HepG2 (cell line): ENCODE results near the gene DMXL2. TPM values are rescaled to one million over a fixed set of nuclear protein-coding genes. Genes with fewer than 3 reads are reported as not detected.

Experiments
- ATAC-seq: fragments of 200-7000 bp; cut with Tn5 transposase; 3 replicates; pipeline ENCODE4 v1.9.1; 2020; ENCODE audit warnings: mild to moderate bottlenecking, moderate library complexity
- BruUV-seq: library from RNA; stranded (reverse); fragments of 400-500 nt; replicated peaks from 2 replicates; lab custom pipeline; 2021; lab: Mats Ljungman, UMichigan
- CTCF ChIA-PET: fragments of 300-600 bp; formaldehyde crosslinking; extraction: SDS; loops from one replicate; lab custom pipeline; 2021; ENCODE audit warnings: low total read pairs, inconsistent platforms, low intra/inter-chr PET ratio; lab: Yijun Ruan, JAX
- POLR2A ChIA-PET: fragments of 350-600 bp; sonication (Branson Sonifier 250); formaldehyde crosslinking; loops from one replicate; lab custom pipeline; 2020; ENCODE audit warnings: antibody characterized with exemption, inconsistent platforms; lab: Yijun Ruan, JAX
- DNase-seq: peaks from one replicate; pipeline ENCODE4 v3.0.0-alpha.2; 2015; ENCODE audit warnings: low spot score
- FAIRE-seq: peaks from 3 replicates; lab custom pipeline; 2011; peaks lifted over from hg19 to GRCh38; lab: Jason Lieb, UNC
- H2AFZ ChIP-seq: one replicate; pipeline ENCODE4 v1.6.1; 2011; ENCODE audit warnings: low read length, inconsistent platforms
- H3K27ac ChIP-seq: fragments of 300-600 bp; 3 replicates; pipeline ENCODE4 v1.8.0; 2011; ENCODE audit warnings: mixed run types, mild to moderate bottlenecking, mixed read lengths, low read length, inconsistent platforms; ENCODE audit not compliant: insufficient read depth; ENCODE audit errors: extremely low read length
- H3K27me3 ChIP-seq, 2 experiments: fragments of 200-600 bp in 1 of 2; 2 replicates in 1 of 2; 3 replicates in 1 of 2; pipeline versions ENCODE4 v1.6.0 to v1.8.0; 2011; ENCODE audit warnings: low read length in 2 of 2, mild to moderate bottlenecking in 2 of 2, moderate library complexity in 2 of 2, inconsistent platforms in 1 of 2; ENCODE audit not compliant: insufficient read depth in 2 of 2, control insufficient read depth in 1 of 2
- H3K36me3 ChIP-seq, 2 experiments: fragments of 200-600 bp in 1 of 2; replicated peaks in 1 of 2; 2 replicates in 1 of 2; 3 replicates in 1 of 2; pipeline versions ENCODE4 v1.5.1 to v1.8.0; 2011; ENCODE audit warnings: low read length in 2 of 2, inconsistent platforms in 1 of 2; ENCODE audit not compliant: insufficient read depth in 2 of 2, control insufficient read depth in 1 of 2
- H3K4me1 ChIP-seq: 2 replicates; pipeline ENCODE4 v1.5.1; 2012; ENCODE audit warnings: low read length, inconsistent platforms; ENCODE audit not compliant: insufficient read depth
- H3K4me2 ChIP-seq: 2 replicates; pipeline ENCODE4 v1.6.0; 2011; ENCODE audit warnings: low read depth, low read length, inconsistent platforms
- H3K4me3 ChIP-seq, 3 experiments: fragments of 200-600 bp in 1 of 3; sonication (generic), shearing (Covaris generic) in 1 of 3; replicated peaks in 1 of 3; 2 replicates each; pipeline ENCODE4 v1.5.1; 2011 to 2016; ENCODE audit warnings: low read length in 3 of 3, inconsistent platforms in 2 of 3, low read depth in 2 of 3, mild to moderate bottlenecking in 2 of 3, control low read depth in 1 of 3, mixed read lengths in 1 of 3; ENCODE audit not compliant: insufficient read depth in 1 of 3
- H3K79me2 ChIP-seq: one replicate; pipeline ENCODE4 v1.6.1; 2011; ENCODE audit warnings: low read length, inconsistent platforms; ENCODE audit not compliant: insufficient read depth
- H3K9ac ChIP-seq: 2 replicates; pipeline ENCODE4 v1.6.0; 2011; ENCODE audit warnings: mild to moderate bottlenecking, low read depth, low read length, inconsistent platforms; ENCODE audit not compliant: insufficient read depth
- H3K9me3 ChIP-seq: 2 replicates; pipeline ENCODE4 v1.5.1; 2012; ENCODE audit warnings: mild to moderate bottlenecking, low read length
- H4K20me1 ChIP-seq: 2 replicates; pipeline ENCODE4 v1.6.0; 2011; ENCODE audit warnings: inconsistent platforms, mild to moderate bottlenecking, low read length, moderate library complexity; ENCODE audit not compliant: insufficient read depth
- E2F5 ChIP-seq: sonication (generic); formaldehyde crosslinking; conservative IDR thresholded peaks from 2 replicates; pipeline ENCODE4 v1.4.0; 2020; ENCODE audit warnings: missing genetic modification reagents
- FUBP1 ChIP-seq: sonication (generic); formaldehyde crosslinking; IDR thresholded peaks from 2 replicates; pipeline ENCODE4 v1.5.1; 2020; ENCODE audit warnings: missing genetic modification reagents, mild to moderate bottlenecking, borderline replicate concordance
- KDM4B ChIP-seq: sonication (generic); formaldehyde crosslinking; IDR thresholded peaks from 2 replicates; pipeline ENCODE4 v1.4.0; 2020; ENCODE audit warnings: missing genetic modification reagents
- MEIS1 ChIP-seq: sonication (generic); formaldehyde crosslinking; IDR thresholded peaks from 2 replicates; pipeline ENCODE4 v1.9.0; 2021; ENCODE audit warnings: mild to moderate bottlenecking, missing genetic modification reagents, moderate library complexity, borderline replicate concordance
- SMYD3 ChIP-seq: sonication (generic); formaldehyde crosslinking; IDR thresholded peaks from 2 replicates; pipeline ENCODE4 v1.8.1; 2023; ENCODE audit warnings: mild to moderate bottlenecking, missing genetic modification reagents
- TGIF2 ChIP-seq: IDR thresholded peaks from 2 replicates; pipeline ENCODE4 v1.6.1; 2016; ENCODE audit warnings: control low read depth, missing compliant biosample characterization
- ZNF160 ChIP-seq: sonication (generic); formaldehyde crosslinking; IDR thresholded peaks from 2 replicates; pipeline ENCODE4 v1.8.0; 2022; ENCODE audit warnings: mild to moderate bottlenecking, inconsistent platforms, missing genetic modification reagents
- ZNF33B ChIP-seq: sonication (generic); formaldehyde crosslinking; IDR thresholded peaks from 2 replicates; pipeline ENCODE4 v1.5.1; 2020; ENCODE audit warnings: mild to moderate bottlenecking, missing genetic modification reagents
- ZNF446 ChIP-seq: sonication (generic); formaldehyde crosslinking; IDR thresholded peaks from 2 replicates; pipeline ENCODE4 v1.5.0; 2020; ENCODE audit warnings: mild to moderate bottlenecking, missing genetic modification reagents
- ZNF616 ChIP-seq: sonication (generic); formaldehyde crosslinking; IDR thresholded peaks from 2 replicates; pipeline ENCODE4 v1.5.0; 2020; ENCODE audit warnings: low read depth, mild to moderate bottlenecking, missing genetic modification reagents
- ZNF674 ChIP-seq: sonication (generic); formaldehyde crosslinking; IDR thresholded peaks from 2 replicates; pipeline ENCODE4 v1.5.0; 2020; ENCODE audit warnings: low read depth, mild to moderate bottlenecking, missing genetic modification reagents
- WGBS: methylation state at CpG from one replicate; pipeline ENCODE4 v1.1.6; 2017; ENCODE audit warnings: low lambda C conversion rate; 5-methylcytosine and 5-hydroxymethylcytosine counted together
- in situ Hi-C: cut with HindIII; loops from 2 replicates; pipeline ENCODE4 v1.10.0; 2017; ENCODE audit warnings: low pct_unique_long_range_greater_than_20kb; ENCODE audit not compliant: extremely low pct_ligation_motif_present
- intact Hi-C: fragments of 100-400 bp; cut with micrococcal nuclease; formaldehyde crosslinking; loops from one replicate; pipeline ENCODE4 v1.10.0; 2022; ENCODE audit not compliant: unreplicated experiment
- polyA plus RNA-seq, 8 experiments: library from polyadenylated mRNA; depleted of rRNA in 3 of 8; stranded (reverse) in 7 of 8; unstranded in 1 of 8; fragments of >200 nt; fragmentation: Illumina TruSeq in 4 of 8; extraction: Trizol in 4 of 8; gene quantifications; 2 replicates each; pipeline versions ENCODE4 v1.2.1 to v1.2.3, GENCODE V29; 2011 to 2016; ENCODE audit warnings: low read depth in 4 of 8, missing spikeins in 1 of 8, mixed read lengths in 1 of 8; ENCODE audit not compliant: insufficient read depth in 1 of 8
- total RNA-seq, 5 experiments: library from RNA; depleted of rRNA; stranded (reverse); fragments of >200 nt; fragmentation: Illumina TruSeq; extraction: Trizol; gene quantifications; 2 replicates each; pipeline ENCODE4 v1.2.3, GENCODE V29; 2016; ENCODE audit warnings: low read depth in 1 of 5

Gene DMXL2
- total and polyA plus RNA-seq, 2 of the 13 experiments (the other 11 are each of a cell fraction or from before 2014, with no cell fraction given): 11.6 to 15.3 TPM

DNA sequence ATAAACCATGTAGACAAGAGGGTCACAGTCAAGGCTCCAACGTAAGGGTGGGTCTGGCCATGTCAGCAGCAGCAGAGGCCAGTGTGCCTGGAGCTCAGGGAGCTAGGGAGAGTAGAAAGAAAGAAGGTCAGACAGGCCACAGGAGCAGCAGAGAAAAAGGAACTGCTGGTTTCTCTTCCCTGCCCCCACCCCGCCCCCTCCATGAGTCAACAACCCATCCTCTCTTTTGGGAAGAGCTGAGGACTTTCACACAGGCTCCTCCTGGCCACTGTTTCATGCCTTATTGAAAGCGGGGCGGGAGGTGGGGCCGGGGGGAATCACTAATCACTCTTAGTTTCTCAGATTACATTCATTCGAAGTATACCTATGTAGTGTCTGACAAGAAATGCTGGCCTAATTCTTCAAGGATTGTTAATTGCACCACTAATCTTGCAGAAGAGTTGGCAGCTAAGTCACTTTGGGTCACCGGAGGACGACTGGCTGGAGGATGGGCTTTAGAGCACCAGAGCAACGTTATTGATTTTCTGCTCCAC, 49.6 kb upstream of the DMXL2 start:
- in situ Hi-C loops: no loop called here
- POLR2A ChIA-PET: no interaction called here
- no peak for ATAC-seq

More for the DNA sequence above, 49.6 kb upstream of the DMXL2 start:
- intact Hi-C loops: no loop called here
- no peak for FAIRE-seq
- no peaks in the 10 kb centered on the region for H3K79me2 ChIP-seq
- no TSS peak for BruUV-seq
- no peaks in the 10 kb centered on the region for H4K20me1 ChIP-seq
- H3K9ac ChIP-seq: no peak overlapping the region
- no peak overlapping the region for H3K4me3 ChIP-seq
- no peaks in the 10 kb centered on the region for H3K36me3 ChIP-seq
- no peaks in the 10 kb centered on the region for H3K9me3 ChIP-seq
- H3K4me1 ChIP-seq: no peaks in the 10 kb centered on the region
- CTCF ChIA-PET: no interaction called here
- no peak for TF ChIP-seq MEIS1 (CRISPR knock-in tag)
- no peak for TF ChIP-seq ZNF160 (CRISPR knock-in tag)
- TF ChIP-seq E2F5 (CRISPR knock-in tag): no peak
- TF ChIP-seq ZNF33B: no peak
- no peak for TF ChIP-seq KDM4B (CRISPR knock-in tag)
- no peak for TF ChIP-seq SMYD3 (CRISPR knock-in tag)
- TF ChIP-seq TGIF2: no peak
- no peak for TF ChIP-seq ZNF616 (CRISPR knock-in tag)
- TF ChIP-seq ZNF446 (CRISPR knock-in tag): no peak
- TF ChIP-seq ZNF674 (CRISPR knock-in tag): no peak
- TF ChIP-seq FUBP1: no peak
- TF ChIP-seq, all 625 proteins: peak for 0
- Histone ChIP-seq H3K27ac (no peak overlapping the region), H3K27me3 (no peaks in the 10 kb centered on the region), H3K4me2 (no peak overlapping the region), H2AFZ (no peak overlapping the region)
- 22% methylated on average over 9 of the region's 9 CpGs for WGBS
- no peak for DNase-seq
